Endodermal cell (in vitro differentiated cells): ENCODE results near the gene SPOCK2. TPM values are rescaled to one million over a fixed set of nuclear protein-coding genes. Genes with fewer than 3 reads are reported as not detected.
A peak's percentile ranks its signal among the peaks of the same experiment; 100 is the strongest.

Experiments used
- DNase-seq: peaks from one replicate; pipeline ENCODE4 v3.0.0-alpha.2; 2017
- H3K27ac ChIP-seq: 2 replicates; pipeline ENCODE4 v1.5.1; 2013; ENCODE audit warnings: mild to moderate bottlenecking, low read depth, low read length, moderate library complexity
- H3K27me3 ChIP-seq: 2 replicates; pipeline ENCODE4 v1.6.1; 2013; ENCODE audit warnings: mild to moderate bottlenecking, low read length, moderate library complexity; ENCODE audit not compliant: insufficient read depth, control insufficient read depth, poor library complexity, severe bottlenecking
- H3K36me3 ChIP-seq: 2 replicates; pipeline ENCODE4 v1.7.0; 2013; ENCODE audit warnings: mild to moderate bottlenecking, low read length, moderate library complexity; ENCODE audit not compliant: control insufficient read depth, insufficient read depth
- H3K4me1 ChIP-seq: one replicate; pipeline ENCODE4 v1.7.0; 2013; ENCODE audit warnings: low read length; ENCODE audit not compliant: control insufficient read depth, insufficient read depth
- H3K4me3 ChIP-seq: 2 replicates; pipeline ENCODE4 v1.5.1; 2013; ENCODE audit warnings: mild to moderate bottlenecking, low read length, moderate library complexity
- H3K9ac ChIP-seq: 2 replicates; pipeline ENCODE4 v1.6.1; 2013; ENCODE audit warnings: mild to moderate bottlenecking, low read length, moderate library complexity; ENCODE audit not compliant: poor library complexity, severe bottlenecking; ENCODE audit errors: extremely low read depth
- H3K9me3 ChIP-seq: 2 replicates; pipeline ENCODE4 v1.6.1; 2013; ENCODE audit warnings: mild to moderate bottlenecking, low read length, moderate library complexity; ENCODE audit not compliant: control insufficient read depth
- H3K27ac Mint-ChIP-seq: 2 replicates; pipeline ENCODE4 v1.8.0; 2020; ENCODE audit warnings: mixed read lengths
- H3K27me3 Mint-ChIP-seq: 2 replicates; pipeline ENCODE4 v1.8.0; 2021; ENCODE audit warnings: mild to moderate bottlenecking, mixed read lengths; ENCODE audit not compliant: insufficient read depth
- H3K36me3 Mint-ChIP-seq: 2 replicates; pipeline ENCODE4 v1.8.0; 2020; ENCODE audit warnings: low read depth, mixed read lengths
- H3K4me1 Mint-ChIP-seq: 2 replicates; pipeline ENCODE4 v1.8.0; 2020; ENCODE audit warnings: mixed read lengths
- H3K4me3 Mint-ChIP-seq: 2 replicates; pipeline ENCODE4 v1.8.0; 2020; ENCODE audit warnings: mild to moderate bottlenecking, moderate library complexity, mixed read lengths
- H3K9me3 Mint-ChIP-seq: 2 replicates; pipeline ENCODE4 v1.8.0; 2020; ENCODE audit warnings: mild to moderate bottlenecking, mixed read lengths
- WGBS, 2 experiments: methylation state at CpG; one replicate each; pipeline versions ENCODE4 v1.1.5 to v1.1.7; 2013; ENCODE audit warnings: missing lambda C conversion rate in 2 of 2, mixed read lengths in 1 of 2; ENCODE audit not compliant: insufficient coverage in 1 of 2, insufficient read length in 1 of 2; 5-methylcytosine and 5-hydroxymethylcytosine counted together
- total RNA-seq, 2 donors: library from RNA; stranded (reverse); fragmentation: NEBNext Ultra II Directional in 1 of 2; extraction: Animal tissue kit (Norgen Biotek cat#: 25700) in 1 of 2; gene quantifications; 2 replicates in 1 of 2; 3 replicates in 1 of 2; pipeline ENCODE4 v1.2.1, GENCODE V29; 2021
- TF ChIP-seq, protein P1 (sequence below): fragments of 200-600 bp; sonication (generic); conservative IDR thresholded peaks from 2 replicates; pipeline ENCODE4 v1.5.0; 2021; ENCODE audit warnings: antibody characterized with exemption, mild to moderate bottlenecking

Gene SPOCK2
- total RNA-seq, 2 donors from 2014 or later = 1.6 to 3.7 TPM

DNA sequence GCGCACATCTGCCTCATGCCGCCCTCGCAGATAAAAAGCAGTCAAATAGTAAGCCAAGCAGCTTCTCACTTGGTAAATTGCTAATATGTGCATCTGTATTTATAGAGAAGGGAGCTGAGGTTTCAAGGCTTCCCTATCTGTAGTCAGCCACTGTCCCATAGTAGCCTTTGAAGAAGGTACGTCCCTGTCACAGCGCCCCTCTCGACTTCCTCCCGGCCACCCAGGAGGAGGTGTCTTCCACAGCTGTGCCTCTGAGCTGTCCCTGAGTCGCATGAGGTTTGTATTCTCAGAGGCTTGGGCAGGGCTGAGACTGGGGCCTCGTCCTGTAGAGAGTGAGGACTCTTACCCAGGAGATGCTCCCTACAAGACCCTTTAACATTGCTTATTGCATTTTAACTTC is 49.0 kb downstream of the SPOCK2 start:
- DNase-seq = no peak
- Histone ChIP-seq H3K27ac (no peak overlapping the region), H3K36me3 (no peaks in the 10 kb centered on the region), H3K9ac (no peak overlapping the region), H3K27me3 (no peaks in the 10 kb centered on the region), H3K4me1 (peaks cover 21% of the 10 kb centered on the region), H3K4me3 (no peak overlapping the region), H3K9me3 (no peaks in the 10 kb centered on the region)
- TF ChIP-seq, protein P1, sequence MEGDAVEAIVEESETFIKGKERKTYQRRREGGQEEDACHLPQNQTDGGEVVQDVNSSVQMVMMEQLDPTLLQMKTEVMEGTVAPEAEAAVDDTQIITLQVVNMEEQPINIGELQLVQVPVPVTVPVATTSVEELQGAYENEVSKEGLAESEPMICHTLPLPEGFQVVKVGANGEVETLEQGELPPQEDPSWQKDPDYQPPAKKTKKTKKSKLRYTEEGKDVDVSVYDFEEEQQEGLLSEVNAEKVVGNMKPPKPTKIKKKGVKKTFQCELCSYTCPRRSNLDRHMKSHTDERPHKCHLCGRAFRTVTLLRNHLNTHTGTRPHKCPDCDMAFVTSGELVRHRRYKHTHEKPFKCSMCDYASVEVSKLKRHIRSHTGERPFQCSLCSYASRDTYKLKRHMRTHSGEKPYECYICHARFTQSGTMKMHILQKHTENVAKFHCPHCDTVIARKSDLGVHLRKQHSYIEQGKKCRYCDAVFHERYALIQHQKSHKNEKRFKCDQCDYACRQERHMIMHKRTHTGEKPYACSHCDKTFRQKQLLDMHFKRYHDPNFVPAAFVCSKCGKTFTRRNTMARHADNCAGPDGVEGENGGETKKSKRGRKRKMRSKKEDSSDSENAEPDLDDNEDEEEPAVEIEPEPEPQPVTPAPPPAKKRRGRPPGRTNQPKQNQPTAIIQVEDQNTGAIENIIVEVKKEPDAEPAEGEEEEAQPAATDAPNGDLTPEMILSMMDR = no peak
- Mint-ChIP-seq H3K27me3 (no peaks in the 10 kb centered on the region), H3K27ac (peak overlapping the region; percentile 77), H3K4me1 (peaks cover 45% of the 10 kb centered on the region), H3K9me3 (no peaks in the 10 kb centered on the region), H3K4me3 (no peak overlapping the region), H3K36me3 (no peaks in the 10 kb centered on the region)
- WGBS, 2 experiments = 64 to 74% methylated on average over 8 to 9 of the region's 9 CpGs

DNA sequence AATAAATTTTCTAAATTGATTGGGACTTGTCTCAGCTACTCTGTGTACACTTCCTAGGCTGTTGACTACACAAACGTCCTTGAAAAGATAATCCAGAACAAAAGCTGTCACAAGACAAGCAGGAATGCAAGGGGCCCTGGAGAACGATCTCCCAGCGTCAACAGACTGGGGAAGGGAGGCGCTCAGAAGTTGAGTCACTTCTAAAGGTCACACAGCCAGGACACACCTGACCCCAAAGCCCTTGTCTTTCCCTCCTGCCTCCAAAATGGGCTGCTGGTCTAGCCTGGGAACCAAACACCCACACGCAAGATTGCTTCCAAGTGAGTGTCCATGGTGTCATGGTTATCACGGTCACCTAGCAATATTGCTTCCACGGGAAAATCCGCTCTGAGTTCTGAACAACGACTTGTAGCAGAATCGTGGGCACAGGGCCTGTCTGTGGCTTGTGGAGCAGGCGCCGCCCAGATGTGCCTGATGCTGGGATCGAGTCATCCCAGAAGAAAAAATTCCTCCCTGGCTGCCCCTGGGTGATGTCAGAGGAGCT is 49.8 kb downstream of the SPOCK2 start:
- no peaks in the 10 kb centered on the region for H3K27me3 Mint-ChIP-seq
- H3K36me3 Mint-ChIP-seq = no peaks in the 10 kb centered on the region
- no peak for DNase-seq
- peak overlapping the region; percentile 96 for H3K27ac Mint-ChIP-seq
- H3K4me3 ChIP-seq = peak overlapping the region; percentile 8
- no peaks in the 10 kb centered on the region for H3K9me3 Mint-ChIP-seq
- no peaks in the 10 kb centered on the region for H3K36me3 ChIP-seq
- no peaks in the 10 kb centered on the region for H3K9me3 ChIP-seq
- H3K9ac ChIP-seq = peak overlapping the region; percentile 70
- H3K4me1 ChIP-seq = peaks cover 20% of the 10 kb centered on the region
- H3K27ac ChIP-seq = peak overlapping the region; percentile 27
- 78 to 80% methylated on average over 6 to 13 of the region's 13 CpGs for WGBS, 2 experiments
- no peaks in the 10 kb centered on the region for H3K27me3 ChIP-seq
- H3K4me3 Mint-ChIP-seq = no peak overlapping the region
- TF ChIP-seq, protein P1 = no peak
- H3K4me1 Mint-ChIP-seq = peaks cover 45% of the 10 kb centered on the region

DNA sequence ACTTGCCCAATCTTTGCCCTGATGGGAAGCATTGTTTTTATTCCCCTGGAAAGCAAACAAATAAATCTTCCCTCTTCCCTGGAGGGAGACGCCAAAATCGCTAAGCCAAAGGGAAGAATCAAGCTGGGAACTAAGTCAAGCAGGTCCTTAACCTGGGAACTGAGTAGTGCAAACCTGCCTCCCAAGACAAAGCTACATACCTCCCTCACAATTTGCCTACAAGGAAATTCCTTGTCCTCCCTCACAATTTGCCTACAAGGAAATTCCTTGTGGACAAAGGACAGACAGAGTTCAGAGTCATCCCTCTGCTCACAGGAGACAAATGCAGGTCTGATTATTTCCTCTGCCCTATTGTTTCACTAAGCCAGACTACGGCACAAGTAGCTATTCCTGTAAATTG is 50.5 kb downstream of the SPOCK2 start:
- peaks cover 37% of the 10 kb centered on the region for H3K4me1 Mint-ChIP-seq
- peaks cover 18% of the 10 kb centered on the region for H3K4me1 ChIP-seq

More for the DNA sequence above, 50.5 kb downstream of the SPOCK2 start:
- no peaks in the 10 kb centered on the region for H3K36me3 ChIP-seq
- TF ChIP-seq, protein P1 = no peak
- peak overlapping the region; percentile 43 for H3K27ac ChIP-seq
- Mint-ChIP-seq H3K27ac (peak overlapping the region; percentile 96), H3K36me3 (no peaks in the 10 kb centered on the region), H3K27me3 (no peaks in the 10 kb centered on the region), H3K9me3 (no peaks in the 10 kb centered on the region), H3K4me3 (no peak overlapping the region)
- no peak for DNase-seq
- peak overlapping the region; percentile 70 for H3K9ac ChIP-seq
- peak overlapping the region; percentile 8 for H3K4me3 ChIP-seq
- no peaks in the 10 kb centered on the region for H3K9me3 ChIP-seq
- no peaks in the 10 kb centered on the region for H3K27me3 ChIP-seq
- 32 to 68% methylated on average over 2 to 3 of the region's 3 CpGs for WGBS, 2 experiments
